Panc1 (cell line): ENCODE measurements around the gene CIPC.

Experiments used
- POLR2AphosphoS5 ChIP-seq: IDR thresholded peaks from 2 replicates; pipeline ENCODE4 v1.6.1; 2012; ENCODE audit warnings: mild to moderate bottlenecking, low read depth, low read length, moderate library complexity
- REST ChIP-seq, 2 experiments: IDR thresholded peaks; 2 replicates each; pipeline ENCODE4 v1.6.1; 2011 to 2012; ENCODE audit warnings: low read depth in 2 of 2, control low read depth in 1 of 2, low read length in 1 of 2, mild to moderate bottlenecking in 1 of 2, moderate library complexity in 1 of 2; ENCODE audit not compliant: insufficient read depth in 1 of 2
- SIN3A ChIP-seq: IDR thresholded peaks from 2 replicates; pipeline ENCODE4 v1.6.1; 2012; ENCODE audit warnings: low read depth, mild to moderate bottlenecking, low read length, moderate library complexity, borderline replicate concordance; ENCODE audit not compliant: insufficient read depth
- TCF7L2 ChIP-seq: IDR thresholded peaks from 2 replicates; pipeline ENCODE4 v1.6.1; 2011; ENCODE audit warnings: mild to moderate bottlenecking, low read depth, low read length, inconsistent platforms
- TF ChIP-seq, protein P1 (sequence below): fragments of 450-650 bp; IDR thresholded peaks from 2 replicates; pipeline ENCODE4 v1.5.1; 2017; ENCODE audit warnings: mild to moderate bottlenecking

DNA sequence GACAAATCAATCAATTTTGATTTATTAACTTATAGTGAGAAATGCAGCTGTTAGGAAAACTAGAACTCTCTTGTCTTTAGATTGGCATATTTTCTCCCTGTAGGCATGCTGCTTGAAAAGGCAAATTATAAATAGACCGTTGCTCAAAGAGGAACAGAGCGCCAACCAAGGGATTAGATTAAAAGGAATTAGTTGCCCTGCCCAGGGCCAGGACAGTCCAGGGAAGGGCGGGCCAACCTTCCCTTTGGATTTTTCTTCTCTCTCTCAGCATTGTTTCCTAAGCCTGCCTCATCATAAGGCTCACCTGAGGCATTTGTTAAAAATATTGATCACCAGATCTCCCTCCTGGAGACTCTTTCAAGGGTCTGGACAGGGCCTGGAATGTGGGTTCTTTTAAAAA, 8.6 kb downstream of the CIPC start:
- TF ChIP-seq, protein P1, sequence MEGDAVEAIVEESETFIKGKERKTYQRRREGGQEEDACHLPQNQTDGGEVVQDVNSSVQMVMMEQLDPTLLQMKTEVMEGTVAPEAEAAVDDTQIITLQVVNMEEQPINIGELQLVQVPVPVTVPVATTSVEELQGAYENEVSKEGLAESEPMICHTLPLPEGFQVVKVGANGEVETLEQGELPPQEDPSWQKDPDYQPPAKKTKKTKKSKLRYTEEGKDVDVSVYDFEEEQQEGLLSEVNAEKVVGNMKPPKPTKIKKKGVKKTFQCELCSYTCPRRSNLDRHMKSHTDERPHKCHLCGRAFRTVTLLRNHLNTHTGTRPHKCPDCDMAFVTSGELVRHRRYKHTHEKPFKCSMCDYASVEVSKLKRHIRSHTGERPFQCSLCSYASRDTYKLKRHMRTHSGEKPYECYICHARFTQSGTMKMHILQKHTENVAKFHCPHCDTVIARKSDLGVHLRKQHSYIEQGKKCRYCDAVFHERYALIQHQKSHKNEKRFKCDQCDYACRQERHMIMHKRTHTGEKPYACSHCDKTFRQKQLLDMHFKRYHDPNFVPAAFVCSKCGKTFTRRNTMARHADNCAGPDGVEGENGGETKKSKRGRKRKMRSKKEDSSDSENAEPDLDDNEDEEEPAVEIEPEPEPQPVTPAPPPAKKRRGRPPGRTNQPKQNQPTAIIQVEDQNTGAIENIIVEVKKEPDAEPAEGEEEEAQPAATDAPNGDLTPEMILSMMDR: no peak
- TF ChIP-seq POLR2AphosphoS5 (no peak), SIN3A (no peak), REST (IDR thresholded peaks at IDR 0.05; ENCODE audit: insufficient read depth in 1 of 2, low read depth in 2 of 2, low read length in 1 of 2) (no peak), TCF7L2 (no peak)
